ENCODE data around the gene LAPTM5. TPM values are rescaled to one million over a fixed set of nuclear protein-coding genes. Genes with fewer than 3 reads are reported as not detected.

Gene LAPTM5
- total RNA-seq, 1 experiment from 2014 or later, result 0.15 TPM

- H3K4me3 Mint-ChIP-seq, result no peak overlapping the region
- H4K20me1 ChIP-seq (ENCODE audit: control insufficient read depth, insufficient read depth, insufficient read length), result no peaks in the 10 kb centered on the region
Measured at GRCh38 chr1:30743584-30744059, 14.0 kb downstream of the LAPTM5 start.

More at GRCh38 chr1:30743584-30744059, 14.0 kb downstream of the LAPTM5 start:
- Histone ChIP-seq H3K14ac (ENCODE audit: insufficient read depth, low read length) (no peak overlapping the region), H3K79me2 (ENCODE audit: insufficient read depth, low read length) (no peaks in the 10 kb centered on the region), H4K91ac (ENCODE audit: insufficient read length, low read depth, low read length) (no peak overlapping the region), H3K27ac (ENCODE audit: insufficient read length, low read depth, low read length) (no peak overlapping the region), H2BK5ac (ENCODE audit: insufficient read length, low read length) (no peak overlapping the region), H2AK5ac (ENCODE audit: insufficient read length, low read length) (no peak overlapping the region), H2BK15ac (ENCODE audit: low read depth, low read length) (no peak overlapping the region), H3K4ac (ENCODE audit: low read depth, low read length) (no peak overlapping the region), H4K5ac (ENCODE audit: insufficient read length, low read depth, low read length) (no peak overlapping the region), H3K79me1 (ENCODE audit: insufficient read depth, low read depth, low read length, poor library complexity, severe bottlenecking) (no peaks in the 10 kb centered on the region), H3K23ac (ENCODE audit: insufficient read length, low read depth, low read length) (no peak overlapping the region), H3K9me3 (ENCODE audit: control insufficient read depth, low read depth, low read length) (no peaks in the 10 kb centered on the region), H3K56ac (ENCODE audit: insufficient read length, low read depth, low read length) (no peak overlapping the region), H4K8ac (replicated peaks; ENCODE audit: insufficient read length, low read depth, low read length) (no peak overlapping the region), H3K18ac (ENCODE audit: insufficient read length, low read depth, low read length) (no peak overlapping the region), H3T11ph (ENCODE audit: low read length) (no peak overlapping the region), H3K23me2 (ENCODE audit: insufficient read length, low read depth, low read length, poor library complexity, severe bottlenecking) (no peaks in the 10 kb centered on the region), H3K4me2 (ENCODE audit: insufficient read depth, insufficient read length, low read length) (no peak overlapping the region), H3K4me1 (ENCODE audit: insufficient read depth, low read length) (peaks cover 3% of the 10 kb centered on the region; the same call in 1 of the 2 replicates), H2AFZ (ENCODE audit: low read length) (no peak overlapping the region), H2BK20ac (ENCODE audit: low read depth, low read length, poor library complexity, severe bottlenecking) (no peak overlapping the region), H2BK12ac (ENCODE audit: insufficient read length, low read depth, low read length) (no peak overlapping the region), H2BK120ac (ENCODE audit: low read depth, low read length, poor library complexity, severe bottlenecking) (no peak overlapping the region), H3K27me3 (ENCODE audit: insufficient read depth, low read length) (no peaks in the 10 kb centered on the region), H3K9ac (ENCODE audit: extremely low read depth, insufficient read length, low read length) (no peak overlapping the region)
- WGBS (ENCODE audit: extremely low coverage, insufficient read length, low lambda C conversion rate), result no CpG with 5 or more reads among the region's 4 CpGs
- Mint-ChIP-seq H3K9me3 (no peaks in the 10 kb centered on the region), H3K36me3 (ENCODE audit: insufficient read depth in 1 of 3, low read depth in 3 of 3) (no peaks in the 10 kb centered on the region; a peak in 1 of 7 replicates), H3K27ac (no peak overlapping the region; a peak in 1 of 7 replicates), H3K4me1 (peaks cover 43 to 48% of the 10 kb centered on the region in 2 experiments), H3K27me3 (ENCODE audit: low read depth) (peaks cover 5% of the 10 kb centered on the region; the same call in 1 of the 2 replicates)
- no peak for DNase-seq
- TF ChIP-seq CTCF (conservative IDR thresholded peaks at IDR 0.05), result no peak
